ENCODE results near the gene CHD1. TPM values are rescaled to one million over a fixed set of nuclear protein-coding genes. Genes with fewer than 3 reads are reported as not detected.
A peak's percentile ranks its signal among the peaks of the same experiment; 100 is the strongest.

CHD1 gene
- total RNA-seq, 2 experiments from 2014 or later, result 44.5 to 46.0 TPM

DNA sequence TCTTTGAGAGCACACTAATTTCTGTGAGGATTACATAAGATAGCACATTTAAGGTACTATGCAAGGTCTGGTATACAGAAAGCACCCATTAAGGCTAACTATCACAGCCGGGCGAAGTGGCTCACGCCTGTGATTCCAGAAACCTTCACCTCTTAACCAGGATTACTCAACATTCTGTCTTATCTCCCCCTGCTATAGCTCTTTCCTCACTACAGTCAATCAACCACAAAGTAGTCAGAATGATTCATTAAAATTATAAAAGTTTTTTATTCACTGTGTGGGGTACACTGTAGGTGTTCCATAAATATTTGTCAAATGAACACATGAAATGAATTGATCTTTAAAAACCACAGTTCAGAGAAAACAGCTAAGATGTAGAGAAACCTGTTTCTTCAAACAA lies 48.7 kb downstream of the CHD1 start:
- Mint-ChIP-seq H3K4me1 (ENCODE audit: low read depth) (no peaks in the 10 kb centered on the region), H3K9me3 (ENCODE audit: insufficient read depth) (no peaks in the 10 kb centered on the region), H3K36me3 (ENCODE audit: low read depth) (peaks cover 60% of the 10 kb centered on the region), H3K27me3 (ENCODE audit: low read depth) (no peaks in the 10 kb centered on the region), H3K4me3 (no peak overlapping the region), H3K27ac (no peak overlapping the region)
- ChIA-PET POLR2A (no interaction called here), CTCF (interaction anchor here (0.6 to 1.4 kb wide), 3 partner anchors 15 to 186 kb away, joined by 3 to 4 read pairs (median 3); no protein-coding TSS in a partner anchor)
- no peak for ATAC-seq
- DNase-seq, result no peak

DNA sequence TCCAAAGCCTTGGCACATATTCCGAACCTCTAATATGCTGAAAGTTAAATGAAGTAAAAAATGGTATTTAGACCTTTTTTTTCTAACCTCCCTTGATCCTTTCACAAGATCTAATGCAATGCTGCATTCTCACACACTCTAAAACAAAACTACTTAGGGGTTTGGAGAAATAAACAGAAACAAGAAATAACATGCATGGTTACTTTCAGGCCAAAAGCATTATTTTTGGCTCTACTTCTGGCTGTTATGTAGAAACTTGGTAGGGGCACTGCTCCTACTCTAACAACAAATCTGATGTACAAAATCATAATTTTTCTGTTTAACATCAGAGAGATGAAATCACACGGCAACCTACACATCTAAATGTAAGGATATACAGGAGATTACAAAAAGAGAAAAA lies 51.2 kb downstream of the CHD1 start:
- Mint-ChIP-seq H3K27ac (no peak overlapping the region), H3K36me3 (ENCODE audit: low read depth) (peaks cover 60% of the 10 kb centered on the region), H3K4me1 (ENCODE audit: low read depth) (no peaks in the 10 kb centered on the region), H3K9me3 (ENCODE audit: insufficient read depth) (no peaks in the 10 kb centered on the region), H3K27me3 (ENCODE audit: low read depth) (no peaks in the 10 kb centered on the region), H3K4me3 (no peak overlapping the region)
- POLR2A ChIA-PET, result no interaction called here
- no peak for ATAC-seq
- DNase-seq, result no peak
- CTCF ChIA-PET, result no interaction called here

DNA sequence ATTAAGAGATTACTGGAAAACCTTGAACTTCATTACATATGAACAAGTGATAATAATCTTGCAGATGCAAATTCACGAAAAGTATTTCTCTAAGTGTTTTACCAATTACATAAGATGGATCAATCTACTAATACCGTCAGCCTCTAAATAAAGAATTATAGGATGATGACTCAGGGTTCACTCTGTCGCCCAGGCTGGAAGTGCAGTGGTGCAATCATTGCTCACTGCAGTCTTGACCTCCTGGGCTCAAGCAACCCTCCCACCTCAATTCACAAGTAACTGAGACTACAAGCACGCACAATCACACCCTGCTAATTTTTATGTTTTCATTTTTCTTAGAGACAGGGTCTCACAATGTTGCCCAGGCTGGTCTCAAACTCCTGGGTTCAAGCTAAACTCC lies 56.1 kb downstream of the CHD1 start:
- Mint-ChIP-seq H3K27me3 (ENCODE audit: low read depth) (no peaks in the 10 kb centered on the region), H3K9me3 (ENCODE audit: insufficient read depth) (no peaks in the 10 kb centered on the region), H3K36me3 (ENCODE audit: low read depth) (peaks cover 53% of the 10 kb centered on the region), H3K27ac (no peak overlapping the region), H3K4me1 (ENCODE audit: low read depth) (no peaks in the 10 kb centered on the region), H3K4me3 (no peak overlapping the region)
- DNase-seq (no peak), ATAC-seq (no peak)
- POLR2A ChIA-PET, result no interaction called here
- CTCF ChIA-PET, result interaction anchor here (0.6 kb wide), 1 partner anchor 32 kb away, joined by 3 read pairs; no protein-coding TSS in a partner anchor

DNA sequence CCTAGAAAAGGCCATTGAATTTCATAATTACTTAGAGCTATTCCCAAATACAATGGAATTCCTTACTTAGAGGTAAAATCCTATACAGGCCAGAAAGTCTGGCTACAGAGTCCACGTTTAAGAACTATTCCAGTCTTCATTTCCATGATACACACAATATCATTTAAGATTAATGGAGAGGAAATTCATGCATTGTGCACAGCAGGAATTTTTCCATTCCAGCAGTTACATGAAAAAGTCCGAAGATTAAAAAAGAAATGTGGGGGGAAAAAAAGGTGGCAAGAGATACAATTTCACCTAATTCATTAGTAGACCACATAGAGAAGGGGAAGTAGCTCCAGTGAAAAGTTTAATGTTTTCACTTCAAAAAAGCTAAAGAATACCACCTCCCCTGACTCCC lies 63.1 kb downstream of the CHD1 start:
- ChIA-PET CTCF (interaction anchor here (0.7 kb wide), 1 partner anchor 15 kb away, joined by 3 read pairs; no protein-coding TSS in a partner anchor), POLR2A (interaction anchor here (0.7 kb wide), 1 partner anchor 172 kb away, joined by 4 read pairs; no protein-coding TSS in a partner anchor)
- ATAC-seq (no peak), DNase-seq (no peak)
- Mint-ChIP-seq H3K4me1 (ENCODE audit: low read depth) (no peaks in the 10 kb centered on the region), H3K27ac (no peak overlapping the region), H3K9me3 (ENCODE audit: insufficient read depth) (no peaks in the 10 kb centered on the region), H3K36me3 (ENCODE audit: low read depth) (peaks cover 54% of the 10 kb centered on the region), H3K27me3 (ENCODE audit: low read depth) (no peaks in the 10 kb centered on the region), H3K4me3 (no peak overlapping the region)

DNA sequence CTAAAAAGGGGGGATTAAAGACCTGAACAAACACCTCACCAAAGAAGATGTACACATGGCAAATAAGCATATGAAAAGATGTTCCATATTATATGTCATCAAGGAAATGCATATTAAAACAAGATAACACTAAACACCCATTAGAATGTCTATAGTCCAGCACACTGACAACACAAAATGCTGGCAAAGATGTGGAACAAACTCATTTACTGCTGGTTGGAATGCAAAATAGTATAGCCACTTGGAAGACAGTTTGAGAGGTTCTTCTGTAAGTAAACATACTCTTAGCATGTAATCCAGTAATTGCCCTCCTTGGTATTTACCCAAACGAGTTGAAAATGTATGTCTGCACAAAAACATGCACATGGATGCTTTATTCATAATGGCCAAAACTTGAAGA lies 81.8 kb downstream of the CHD1 start:
- ChIA-PET CTCF (no interaction called here), POLR2A (no interaction called here)
- Mint-ChIP-seq H3K27me3 (ENCODE audit: low read depth) (no peaks in the 10 kb centered on the region), H3K27ac (no peak overlapping the region), H3K4me1 (ENCODE audit: low read depth) (no peaks in the 10 kb centered on the region), H3K9me3 (ENCODE audit: insufficient read depth) (peaks cover 14% of the 10 kb centered on the region), H3K4me3 (no peak overlapping the region), H3K36me3 (ENCODE audit: low read depth) (no peaks in the 10 kb centered on the region)
- ATAC-seq, result no peak
- DNase-seq, result no peak

DNA sequence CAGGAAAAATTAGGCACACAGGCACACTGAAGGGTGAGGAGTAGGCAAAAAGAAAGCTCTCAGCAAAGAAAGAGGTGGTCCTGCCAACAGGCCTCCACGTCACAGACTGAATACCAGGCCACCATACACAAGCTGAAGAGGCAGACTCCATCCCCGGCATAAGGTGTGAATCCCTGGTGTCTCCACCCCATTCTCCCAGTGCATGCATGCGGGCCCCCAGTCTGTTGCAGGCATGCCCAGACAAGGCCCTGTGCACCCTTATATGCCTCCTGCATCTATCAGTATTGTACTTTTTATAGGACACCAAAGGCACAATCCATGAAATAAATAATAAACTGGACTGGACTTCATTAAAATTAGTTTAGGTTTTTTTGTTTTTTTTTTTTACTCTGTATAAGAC lies 82.3 kb downstream of the CHD1 start:
- peaks cover 17% of the 10 kb centered on the region for H3K9me3 Mint-ChIP-seq (ENCODE audit: insufficient read depth)
- ChIA-PET POLR2A (no interaction called here), CTCF (no interaction called here)
- ATAC-seq (no peak), DNase-seq (no peak)
- H3K4me3 Mint-ChIP-seq, result no peak overlapping the region
- no peaks in the 10 kb centered on the region for H3K4me1 Mint-ChIP-seq (ENCODE audit: low read depth)
- no peaks in the 10 kb centered on the region for H3K36me3 Mint-ChIP-seq (ENCODE audit: low read depth)
- no peak overlapping the region for H3K27ac Mint-ChIP-seq
- no peaks in the 10 kb centered on the region for H3K27me3 Mint-ChIP-seq (ENCODE audit: low read depth)

DNA sequence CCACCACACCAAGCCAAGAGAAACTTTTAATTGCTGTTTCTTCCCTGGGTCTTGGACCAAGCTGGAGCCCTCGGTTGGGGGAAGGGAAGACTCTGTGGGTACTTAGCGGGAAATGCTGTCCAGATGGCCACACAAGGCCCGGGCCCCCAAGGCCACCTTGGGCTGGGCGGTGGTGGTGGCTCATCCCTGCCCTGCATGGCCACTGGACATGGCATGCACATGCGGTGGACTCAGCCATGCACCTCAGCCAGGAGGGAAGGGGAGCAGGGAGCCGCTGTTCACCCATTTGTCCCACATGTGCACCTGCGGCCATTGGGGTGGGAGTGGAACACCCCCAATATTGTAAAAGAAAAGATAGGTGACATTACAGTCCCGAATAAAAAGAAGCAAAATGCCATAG lies 82.9 kb downstream of the CHD1 start:
- no peaks in the 10 kb centered on the region for H3K4me1 Mint-ChIP-seq (ENCODE audit: low read depth)
- no peak overlapping the region for H3K27ac Mint-ChIP-seq
- no peak for DNase-seq
- no peaks in the 10 kb centered on the region for H3K27me3 Mint-ChIP-seq (ENCODE audit: low read depth)
- peaks cover 17% of the 10 kb centered on the region for H3K9me3 Mint-ChIP-seq (ENCODE audit: insufficient read depth)
- POLR2A ChIA-PET, result no interaction called here
- no peak for ATAC-seq
- CTCF ChIA-PET, result no interaction called here
- H3K4me3 Mint-ChIP-seq, result no peak overlapping the region
- H3K36me3 Mint-ChIP-seq (ENCODE audit: low read depth), result no peaks in the 10 kb centered on the region

DNA sequence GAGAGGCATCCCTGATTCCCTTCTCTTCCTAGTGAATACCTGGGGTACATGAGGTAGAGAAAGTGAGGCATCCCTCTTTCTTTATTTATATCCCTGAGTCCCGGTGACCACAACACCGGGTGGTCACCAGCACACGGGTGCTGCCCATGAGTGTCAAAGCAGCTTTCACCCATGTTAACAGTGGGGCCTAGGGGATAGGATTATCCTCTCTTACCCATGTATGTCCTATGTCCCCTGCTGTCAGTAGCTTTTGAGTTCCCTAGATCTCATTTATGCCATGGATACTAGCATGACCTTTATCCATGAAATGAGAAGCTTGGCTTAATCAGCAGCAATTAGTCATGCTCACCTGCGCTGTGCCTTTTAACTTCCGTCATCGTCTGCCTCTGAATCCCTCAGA lies 83.9 kb downstream of the CHD1 start:
- H3K4me3 Mint-ChIP-seq, result no peak overlapping the region
- ChIA-PET POLR2A (no interaction called here), CTCF (no interaction called here)
- H3K4me1 Mint-ChIP-seq (ENCODE audit: low read depth), result peaks cover 1% of the 10 kb centered on the region
- ATAC-seq, result no peak
- no peaks in the 10 kb centered on the region for H3K36me3 Mint-ChIP-seq (ENCODE audit: low read depth)
- H3K27ac Mint-ChIP-seq, result no peak overlapping the region
- no peaks in the 10 kb centered on the region for H3K27me3 Mint-ChIP-seq (ENCODE audit: low read depth)
- peaks cover 17% of the 10 kb centered on the region for H3K9me3 Mint-ChIP-seq (ENCODE audit: insufficient read depth)
- DNase-seq, result no peak

DNA sequence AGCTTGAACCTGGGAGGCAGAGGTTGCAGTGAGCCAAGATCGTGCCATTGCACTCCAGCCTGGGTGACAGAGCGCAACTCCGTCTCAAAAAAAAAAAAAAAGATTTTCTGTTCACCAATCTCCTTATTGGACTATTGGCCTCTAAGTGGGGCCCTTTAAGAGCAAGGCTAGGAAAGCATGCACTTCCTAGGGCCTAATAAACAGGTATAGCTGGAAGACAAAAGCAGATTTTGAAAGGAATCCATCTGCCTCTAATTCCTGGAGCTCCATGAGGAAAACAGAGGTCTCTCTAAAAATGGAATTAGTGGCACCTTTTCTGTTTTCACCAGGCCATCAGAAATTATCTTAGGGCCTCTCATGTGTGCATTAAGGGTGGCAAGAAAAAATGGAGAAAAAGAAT lies 85.3 kb downstream of the CHD1 start:
- ChIA-PET POLR2A (no interaction called here), CTCF (no interaction called here)
- Mint-ChIP-seq H3K27me3 (ENCODE audit: low read depth) (no peaks in the 10 kb centered on the region), H3K36me3 (ENCODE audit: low read depth) (no peaks in the 10 kb centered on the region), H3K27ac (no peak overlapping the region), H3K9me3 (ENCODE audit: insufficient read depth) (peaks cover 17% of the 10 kb centered on the region), H3K4me1 (ENCODE audit: low read depth) (peaks cover 3% of the 10 kb centered on the region), H3K4me3 (no peak overlapping the region)
- no peak for ATAC-seq
- no peak for DNase-seq

DNA sequence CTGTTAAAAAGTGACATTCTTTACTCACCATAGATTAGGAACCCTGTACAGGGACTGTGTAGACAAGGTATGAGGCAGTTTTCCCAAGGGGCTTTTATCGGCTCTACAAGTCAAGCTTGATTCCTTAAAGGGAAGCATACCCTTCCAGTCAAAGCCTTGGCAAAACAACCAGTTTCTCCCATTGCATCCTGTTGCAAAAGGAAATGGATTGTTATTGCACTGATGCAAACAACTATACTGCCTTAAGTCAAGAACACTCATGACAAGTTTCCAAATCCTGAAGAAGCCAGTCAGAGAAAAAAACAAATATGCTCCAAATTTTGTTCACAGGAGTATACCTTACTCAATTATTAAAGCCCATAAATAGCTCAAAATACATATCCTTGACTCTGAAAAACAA lies 87.9 kb downstream of the CHD1 start:
- ChIA-PET POLR2A (no interaction called here), CTCF (interaction anchor here (0.9 to 1.7 kb wide), 3 partner anchors 28 to 219 kb away, joined by 3 to 7 read pairs (median 4); no protein-coding TSS in a partner anchor)
- Mint-ChIP-seq H3K27me3 (ENCODE audit: low read depth) (no peaks in the 10 kb centered on the region), H3K27ac (no peak overlapping the region), H3K4me1 (ENCODE audit: low read depth) (peaks cover 3% of the 10 kb centered on the region), H3K4me3 (no peak overlapping the region), H3K9me3 (ENCODE audit: insufficient read depth) (peaks cover 17% of the 10 kb centered on the region), H3K36me3 (ENCODE audit: low read depth) (no peaks in the 10 kb centered on the region)
- DNase-seq, result no peak
- no peak for ATAC-seq

DNA sequence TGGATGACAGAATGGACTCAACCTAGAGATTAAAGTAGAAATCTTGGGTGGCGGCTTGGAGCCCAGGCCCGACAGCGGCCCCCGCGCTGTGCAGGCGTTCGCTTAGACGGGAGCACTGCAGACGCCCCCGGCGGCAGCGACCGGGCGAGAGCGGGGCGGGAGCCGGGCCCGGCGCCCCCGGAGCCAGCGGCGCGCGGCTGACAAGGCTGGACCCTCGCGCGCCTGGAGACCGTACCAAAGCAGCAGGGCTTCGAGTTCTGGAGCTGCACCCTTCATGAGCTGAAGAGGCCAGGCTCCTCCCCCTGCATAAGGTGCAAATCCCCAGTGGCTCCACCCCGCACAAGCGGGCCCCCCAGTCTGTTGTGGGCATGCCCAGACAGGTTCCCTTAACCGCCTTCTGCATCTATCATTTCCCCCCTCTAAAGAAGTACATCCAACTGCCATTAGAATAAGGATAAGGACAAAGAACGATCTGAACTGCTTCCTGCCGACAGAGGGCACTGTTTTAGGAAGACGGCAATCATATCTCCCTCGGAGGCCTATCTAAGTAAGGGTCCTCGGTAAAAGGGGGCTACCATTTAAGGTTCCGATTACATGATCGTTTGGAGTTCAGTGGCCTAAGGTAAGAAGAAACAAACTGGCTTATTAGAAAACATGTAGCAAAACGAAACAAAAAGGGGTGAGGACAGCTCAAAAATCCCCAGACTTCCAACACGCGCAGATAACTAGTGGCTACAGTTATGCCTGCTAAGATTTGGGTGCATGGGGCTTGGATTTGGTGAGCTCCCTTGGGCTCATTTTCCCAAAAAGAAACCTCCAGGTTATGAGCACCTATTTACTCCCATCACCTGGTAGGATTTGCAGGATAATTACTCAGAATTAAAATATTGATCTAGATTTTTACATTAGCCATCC lies 89.1 kb downstream of the CHD1 start:
- POLR2A ChIA-PET, result no interaction called here
- no peak for DNase-seq
- peak; percentile 33 for ATAC-seq
- Mint-ChIP-seq H3K36me3 (ENCODE audit: low read depth) (no peaks in the 10 kb centered on the region), H3K27me3 (ENCODE audit: low read depth) (no peaks in the 10 kb centered on the region), H3K27ac (no peak overlapping the region), H3K9me3 (ENCODE audit: insufficient read depth) (peaks cover 12% of the 10 kb centered on the region), H3K4me1 (ENCODE audit: low read depth) (peaks cover 3% of the 10 kb centered on the region), H3K4me3 (no peak overlapping the region)
- CTCF ChIA-PET, result interaction anchor here (1.0 to 1.7 kb wide), 7 partner anchors 13 to 220 kb away, joined by 3 to 9 read pairs (median 4); no protein-coding TSS in a partner anchor

DNA sequence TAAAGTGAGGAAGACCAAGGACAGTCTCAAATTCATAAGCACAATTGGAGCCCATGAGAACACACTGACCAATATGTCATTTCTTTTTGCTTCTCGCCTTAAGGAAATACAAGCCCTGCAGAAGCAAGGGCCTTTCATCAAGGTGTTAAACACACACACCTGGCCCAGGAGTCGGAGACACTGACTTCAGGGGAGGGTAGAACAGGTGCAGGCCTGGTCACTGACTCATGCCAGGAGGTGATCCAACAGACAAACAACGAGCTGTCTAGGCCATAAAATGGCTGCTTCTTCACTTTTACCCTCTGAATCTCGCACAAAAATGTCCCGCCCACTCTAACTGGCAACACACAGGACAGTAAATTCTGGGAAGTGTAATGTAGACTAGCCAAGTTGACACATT lies 92.6 kb downstream of the CHD1 start:
- no peak for DNase-seq
- no peak for ATAC-seq
- CTCF ChIA-PET, result no interaction called here
- Mint-ChIP-seq H3K4me3 (no peak overlapping the region), H3K4me1 (ENCODE audit: low read depth) (peaks cover 3% of the 10 kb centered on the region), H3K27ac (no peak overlapping the region), H3K9me3 (ENCODE audit: insufficient read depth) (no peaks in the 10 kb centered on the region), H3K36me3 (ENCODE audit: low read depth) (no peaks in the 10 kb centered on the region), H3K27me3 (ENCODE audit: low read depth) (no peaks in the 10 kb centered on the region)
- POLR2A ChIA-PET, result no interaction called here
